Left ventricle myocardium inferior (tissue), 1 donor: Measurements from ENCODE around the gene ZNRF2. TPM values are rescaled to one million over a fixed set of nuclear protein-coding genes. Genes with fewer than 3 reads are reported as not detected.

Source experiments
- DNase-seq: peaks from one replicate; pipeline ENCODE4 v3.0.0-alpha.2; 2020
- H3K27ac ChIP-seq: fragments of 200-600 bp; replicated peaks from 2 replicates; pipeline ENCODE4 v1.8.0; 2021
- H3K27me3 ChIP-seq: fragments of 200-600 bp; 2 replicates; pipeline ENCODE4 v1.8.0; 2021; ENCODE audit warnings: low read depth
- H3K36me3 ChIP-seq: fragments of 200-600 bp; 2 replicates; pipeline ENCODE4 v1.8.0; 2021
- H3K4me1 ChIP-seq: fragments of 200-600 bp; 2 replicates; pipeline ENCODE4 v1.8.0; 2021
- H3K4me3 ChIP-seq: fragments of 200-600 bp; 2 replicates; pipeline ENCODE4 v1.8.0; 2021; ENCODE audit warnings: mild to moderate bottlenecking, moderate library complexity
- H3K9me3 ChIP-seq: fragments of 200-600 bp; replicated peaks from 2 replicates; pipeline ENCODE4 v1.8.0; 2021
- CTCF ChIP-seq: fragments of 200-600 bp; IDR thresholded peaks from 2 replicates; pipeline ENCODE4 v1.8.0; 2021; ENCODE audit warnings: antibody characterized with exemption, mild to moderate bottlenecking, borderline replicate concordance
- intact Hi-C: fragments of 100-400 bp; cut with micrococcal nuclease; formaldehyde crosslinking; loops from one replicate; pipeline ENCODE4 v1.11.0; 2022
- total RNA-seq: library from RNA; stranded (reverse); fragmentation: NEBNext Ultra II Directional; extraction: Animal tissue kit (Norgen Biotek cat#: 25700); gene quantifications from one replicate; pipeline ENCODE4 v1.2.1, GENCODE V29; 2021
- donor health status: DM: no; HTN: yes; CAD: no; lungs with severe emphysema.

ZNRF2 gene
- total RNA-seq, 1 donor from 2014 or later = 10.9 TPM

- H3K4me1 ChIP-seq = peaks cover 13% of the 10 kb centered on the region
These were observed 44.0 kb downstream of the ZNRF2 start for GRCh38 chr7:30328381-30328780.

GRCh38 chr7:30329716-30330115, 45.3 kb downstream of the ZNRF2 start:
- Histone ChIP-seq H3K4me1 (peaks cover 13% of the 10 kb centered on the region), H3K9me3 (no peaks in the 10 kb centered on the region), H3K27me3 (no peaks in the 10 kb centered on the region), H3K36me3 (peaks cover 5% of the 10 kb centered on the region), H3K4me3 (no peak overlapping the region), H3K27ac (no peak overlapping the region)
- intact Hi-C loops = no loop called here
- DNase-seq = no peak
- TF ChIP-seq CTCF = no peak

More at GRCh38 chr7:30328381-30328780, 44.0 kb downstream of the ZNRF2 start:
- Histone ChIP-seq H3K27me3 (no peaks in the 10 kb centered on the region), H3K36me3 (peaks cover 8% of the 10 kb centered on the region), H3K4me3 (no peak overlapping the region), H3K9me3 (no peaks in the 10 kb centered on the region), H3K27ac (no peak overlapping the region)
- TF ChIP-seq CTCF = no peak
- no peak for DNase-seq
- intact Hi-C loops = no loop called here

- H3K4me3 ChIP-seq = no peak overlapping the region
- no peak overlapping the region for H3K27ac ChIP-seq
- no peaks in the 10 kb centered on the region for H3K9me3 ChIP-seq
- no peaks in the 10 kb centered on the region for H3K27me3 ChIP-seq
- H3K36me3 ChIP-seq = peaks cover 5% of the 10 kb centered on the region
- intact Hi-C loops = no loop called here
- H3K4me1 ChIP-seq = peaks cover 13% of the 10 kb centered on the region
- DNase-seq = no peak
- TF ChIP-seq CTCF = no peak
These were observed 46.0 kb downstream of the ZNRF2 start for GRCh38 chr7:30330134-30331111.

- H3K9me3 ChIP-seq = no peaks in the 10 kb centered on the region
- no peaks in the 10 kb centered on the region for H3K27me3 ChIP-seq
- DNase-seq = no peak
- H3K36me3 ChIP-seq = peaks cover 1% of the 10 kb centered on the region
- H3K4me1 ChIP-seq = peaks cover 13% of the 10 kb centered on the region
- TF ChIP-seq CTCF = no peak
- H3K27ac ChIP-seq = no peak overlapping the region
- no peak overlapping the region for H3K4me3 ChIP-seq
- intact Hi-C loops = no loop called here
These were observed 46.9 kb downstream of the ZNRF2 start for GRCh38 chr7:30331338-30331737.

- Histone ChIP-seq H3K36me3 (no peaks in the 10 kb centered on the region), H3K27me3 (no peaks in the 10 kb centered on the region), H3K27ac (no peak overlapping the region), H3K4me1 (peaks cover 13% of the 10 kb centered on the region), H3K4me3 (no peak overlapping the region), H3K9me3 (no peaks in the 10 kb centered on the region)
- no peak for DNase-seq
- intact Hi-C loops = no loop called here
- no peak for TF ChIP-seq CTCF
These were observed 48.2 kb downstream of the ZNRF2 start for GRCh38 chr7:30332549-30332948.
